HG03175 (cell line): ENCODE results near the gene ASPG.

Experiments used
- ATAC-seq: cut with Tn5 transposase; IDR thresholded peaks from one replicate; pipeline ENCODE4 v1.9.1; 2021; ENCODE audit warnings: mild to moderate bottlenecking, moderate library complexity; ENCODE audit not compliant: unreplicated experiment

ASPG gene

DNA sequence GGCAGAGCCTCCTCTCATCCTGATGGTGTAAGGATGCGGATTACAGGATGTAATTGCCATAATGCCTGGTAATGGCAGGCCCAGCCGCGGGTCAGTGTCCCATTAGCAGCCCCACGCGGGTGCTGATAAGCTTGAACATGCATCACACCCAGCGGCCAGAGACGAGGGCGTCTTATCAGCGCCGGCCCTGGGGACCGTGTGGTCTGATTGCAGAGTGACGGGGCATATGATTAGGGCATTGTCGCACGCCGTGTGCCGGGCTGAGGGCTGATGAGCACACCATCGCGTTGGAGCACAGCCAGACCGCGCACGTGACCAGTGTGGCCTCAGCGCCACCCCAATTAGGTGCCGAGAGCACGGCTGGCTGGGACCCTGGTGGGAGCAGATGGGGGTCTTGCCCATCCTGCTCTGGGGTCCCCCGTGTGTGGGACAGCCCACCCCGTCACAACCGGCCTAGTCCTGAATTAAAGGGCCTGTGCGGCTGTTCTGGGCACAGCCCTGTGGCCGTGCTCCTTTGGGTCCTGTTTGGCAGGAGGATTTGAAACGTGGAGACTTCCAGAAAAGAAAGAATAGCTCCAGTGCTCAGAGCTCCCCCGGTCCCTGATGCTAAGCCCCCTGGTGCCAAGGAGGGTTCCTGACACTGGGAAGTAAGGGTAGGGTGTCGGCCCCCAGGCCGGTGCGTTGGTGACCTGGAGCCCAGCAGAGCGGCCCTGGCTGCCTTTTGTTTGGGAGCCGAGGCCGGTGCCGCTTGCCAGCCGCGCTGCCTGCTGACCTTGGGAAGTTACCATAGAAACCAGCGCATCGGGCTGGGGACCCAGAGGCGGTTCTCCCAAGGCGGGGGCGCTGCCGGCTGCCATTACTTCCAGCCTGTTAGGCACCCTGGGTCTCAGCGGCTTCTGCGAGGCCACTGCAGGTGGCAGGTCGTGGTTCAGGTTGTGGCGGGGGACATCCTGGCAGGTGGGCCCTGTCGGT, 73.6 kb downstream of the ASPG start:
- ATAC-seq, result no peak

GRCh38 chr14:104159990-104160389, 74.5 kb downstream of the ASPG start:
- ATAC-seq, result no peak

GRCh38 chr14:104161602-104162367, 76.3 kb downstream of the ASPG start:
- ATAC-seq, result no peak

- no peak for ATAC-seq
Observed at GRCh38 chr14:104162495-104162894, 77.0 kb downstream of the ASPG start.

DNA sequence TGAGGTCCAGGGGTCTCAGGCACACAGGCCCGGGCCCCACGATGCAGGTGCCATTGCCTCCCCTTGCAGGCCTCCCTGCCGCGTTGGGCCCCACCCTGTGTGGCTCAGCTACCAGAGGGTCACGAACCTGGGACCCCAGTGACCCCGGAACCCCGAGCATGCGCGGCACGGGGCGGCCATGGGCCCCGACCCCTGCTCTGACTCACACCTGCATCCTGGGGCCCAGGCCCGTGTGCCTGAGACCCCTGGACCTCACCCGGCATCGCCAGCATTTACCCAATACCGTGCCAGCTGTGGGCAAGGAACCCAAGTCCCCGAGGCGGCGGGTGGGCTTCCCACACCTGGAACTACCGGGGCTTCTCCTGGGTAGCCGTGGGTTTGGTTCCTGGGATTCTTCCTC, 78.0 kb downstream of the ASPG start:
- ATAC-seq, result no peak

DNA sequence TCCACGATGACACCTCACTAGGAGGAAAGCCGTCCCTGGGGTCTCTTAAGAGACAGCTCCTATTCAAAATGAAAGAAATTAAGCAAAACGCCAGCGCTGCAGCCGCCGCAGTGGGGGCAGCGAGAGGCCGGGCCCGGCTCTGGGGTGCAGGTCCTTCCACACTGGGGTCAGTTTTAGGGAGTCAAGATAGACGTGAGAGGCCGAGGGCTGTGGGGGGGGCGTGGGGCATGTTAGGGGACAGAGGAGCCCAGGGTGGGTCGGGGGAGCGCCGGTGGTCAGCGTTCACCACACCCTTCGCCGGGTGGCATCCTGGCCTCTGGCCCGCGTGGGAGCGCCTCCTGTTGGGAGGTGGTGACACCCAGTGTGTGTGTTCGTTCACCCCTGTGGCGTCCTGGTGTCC, 78.5 kb downstream of the ASPG start:
- ATAC-seq, result no peak

GRCh38 chr14:104164512-104164911, 79.0 kb downstream of the ASPG start:
- no peak for ATAC-seq
